Endothelial cell of umbilical vein (primary cell): Measurements from ENCODE around the gene GCH1. TPM values are rescaled to one million over a fixed set of nuclear protein-coding genes. Genes with fewer than 3 reads are reported as not detected.
A peak's percentile ranks its signal among the peaks of the same experiment; 100 is the strongest.

Source experiments
- BruUV-seq: library from RNA; stranded (reverse); fragments of 400-500 nt; replicated peaks from 2 replicates; lab custom pipeline; 2021; lab: Mats Ljungman, UMichigan
- CTCF ChIA-PET: fragments of 300-600, 350-600 bp; sonication (Branson Sonifier 250); formaldehyde crosslinking; loops from one replicate; lab custom pipeline; 2021; ENCODE audit warnings: antibody characterized with exemption, inconsistent platforms; lab: Charles Lee
- POLR2A ChIA-PET: fragments of 300-600, 350-600 bp; sonication (Branson Sonifier 250); formaldehyde crosslinking; loops from one replicate; lab custom pipeline; 2021; ENCODE audit warnings: antibody characterized with exemption, inconsistent platforms; lab: Charles Lee
- DNase-seq: peaks from one replicate; pipeline ENCODE4 v3.0.0-alpha.2; 2011; ENCODE audit warnings: low read depth, low spot score
- FAIRE-seq: peaks from 2 replicates; lab custom pipeline; 2011; peaks lifted over from hg19 to GRCh38; lab: Jason Lieb, UNC
- H2AFZ ChIP-seq: 2 replicates; pipeline ENCODE4 v1.6.0; 2012; ENCODE audit warnings: low read depth, low read length, control low read depth, inconsistent platforms
- H3K27ac ChIP-seq: 2 replicates; pipeline ENCODE4 v1.5.1; 2011; ENCODE audit warnings: low read depth, mild to moderate bottlenecking, control low read depth, low read length, moderate library complexity; ENCODE audit not compliant: insufficient read depth
- H3K27me3 ChIP-seq, 2 experiments: 2 replicates each; pipeline versions ENCODE4 v1.6.0 to v1.6.1; 2011; ENCODE audit warnings: low read length in 2 of 2, mixed read lengths in 1 of 2; ENCODE audit not compliant: control insufficient read depth in 2 of 2, insufficient read depth in 2 of 2
- H3K36me3 ChIP-seq, 2 experiments: 2 replicates in 1 of 2; 3 replicates in 1 of 2; pipeline ENCODE4 v1.5.1; 2011; ENCODE audit warnings: low read length in 2 of 2, mild to moderate bottlenecking in 1 of 2, moderate library complexity in 1 of 2; ENCODE audit not compliant: control insufficient read depth in 2 of 2, insufficient read depth in 2 of 2; ENCODE audit errors: extremely low read depth in 1 of 2
- H3K4me1 ChIP-seq: 3 replicates; pipeline ENCODE4 v1.5.1; 2011; ENCODE audit warnings: mild to moderate bottlenecking, low read length; ENCODE audit not compliant: control insufficient read depth, insufficient read depth; ENCODE audit errors: extremely low read depth
- H3K4me2 ChIP-seq: 2 replicates; pipeline ENCODE4 v1.6.1; 2011; ENCODE audit warnings: low read length, control low read depth, mixed read lengths; ENCODE audit not compliant: insufficient read depth
- H3K4me3 ChIP-seq, 3 experiments: fragments of 200-600 bp in 1 of 3; sonication (generic), shearing (Covaris generic) in 1 of 3; replicated peaks in 1 of 3; 2 replicates each; pipeline ENCODE4 v1.5.1; 2011 to 2016; ENCODE audit warnings: control low read depth in 3 of 3, low read length in 3 of 3, mild to moderate bottlenecking in 2 of 3, inconsistent platforms in 1 of 3, low read depth in 1 of 3, moderate library complexity in 1 of 3; ENCODE audit not compliant: insufficient read depth in 1 of 3
- H3K79me2 ChIP-seq: 2 replicates; pipeline ENCODE4 v1.6.0; 2012; ENCODE audit warnings: low read length, inconsistent platforms; ENCODE audit not compliant: control insufficient read depth, insufficient read depth
- H3K9ac ChIP-seq: replicated peaks from 2 replicates; pipeline ENCODE3; 2011; ENCODE audit warnings: low read length, control low read depth; ENCODE audit not compliant: insufficient read depth; ENCODE audit errors: extremely low read depth
- H3K9me1 ChIP-seq: replicated peaks from 3 replicates; pipeline ENCODE4 v1.6.0; 2011; ENCODE audit warnings: mild to moderate bottlenecking, low read length; ENCODE audit not compliant: control insufficient read depth, insufficient read depth; ENCODE audit errors: extremely low read depth
- H3K9me3 ChIP-seq: replicated peaks from 2 replicates; pipeline ENCODE4 v1.5.1; 2012; ENCODE audit warnings: low read length, inconsistent platforms; ENCODE audit not compliant: control insufficient read depth, insufficient read depth
- H4K20me1 ChIP-seq: replicated peaks from 2 replicates; pipeline ENCODE3; 2011; ENCODE audit warnings: mild to moderate bottlenecking, low read length; ENCODE audit not compliant: control insufficient read depth, insufficient read depth; ENCODE audit errors: extremely low read depth
- CTCF ChIP-seq, 2 donors: IDR thresholded peaks; 1 replicate in 1 of 2; 2 replicates in 1 of 2; pipeline ENCODE4 v1.5.1; 2011; ENCODE audit warnings: low read length in 2 of 2, mild to moderate bottlenecking in 2 of 2, moderate library complexity in 2 of 2, control low read depth in 1 of 2, inconsistent platforms in 1 of 2, low read depth in 1 of 2; ENCODE audit not compliant: insufficient read depth in 1 of 2; ENCODE audit errors: extremely low read depth in 1 of 2
- EZH2 ChIP-seq: IDR thresholded peaks from 2 replicates; pipeline ENCODE4 v1.6.1; 2012; ENCODE audit warnings: borderline replicate concordance, low read depth, mild to moderate bottlenecking, moderate library complexity, low read length, inconsistent platforms; ENCODE audit not compliant: severe bottlenecking
- FOS ChIP-seq: IDR thresholded peaks from 2 replicates; pipeline ENCODE4 v1.6.1; 2011; ENCODE audit warnings: mild to moderate bottlenecking, low read length, moderate library complexity, borderline replicate concordance; ENCODE audit not compliant: insufficient read depth
- GATA2 ChIP-seq: IDR thresholded peaks from 2 replicates; pipeline ENCODE4 v1.7.0; 2011; ENCODE audit warnings: low read depth, mild to moderate bottlenecking, moderate library complexity, mixed read lengths, low read length; ENCODE audit not compliant: insufficient read length, insufficient read depth
- JUN ChIP-seq: IDR thresholded peaks from 2 replicates; pipeline ENCODE4 v1.6.1; 2011; ENCODE audit warnings: borderline replicate concordance, low read depth; ENCODE audit not compliant: insufficient read length, insufficient read depth
- MAX ChIP-seq: IDR thresholded peaks from 2 replicates; pipeline ENCODE4 v1.6.1; 2011; ENCODE audit not compliant: insufficient read depth, insufficient read length
- MYC ChIP-seq: IDR thresholded peaks from one replicate; pipeline ENCODE4 v1.6.1; 2011; ENCODE audit warnings: mild to moderate bottlenecking, low read depth, low read length
- POLR2A ChIP-seq: IDR thresholded peaks from 2 replicates; pipeline ENCODE4 v1.6.1; 2012; ENCODE audit warnings: low read depth, mild to moderate bottlenecking, control low read depth, low read length
- POLR2AphosphoS5 ChIP-seq: IDR thresholded peaks from 2 replicates; pipeline ENCODE4 v1.6.1; 2012; ENCODE audit warnings: low read depth, mild to moderate bottlenecking, control low read depth, low read length, moderate library complexity; ENCODE audit not compliant: insufficient read depth
- dilution Hi-C: fragments of 300-500 bp; cut with MboI; formaldehyde crosslinking; loops from one replicate; pipeline ENCODE4 v1.15.0; 2019; ENCODE audit warnings: low sequenced_read_pairs; ENCODE audit not compliant: extremely low pct_ligation_motif_present
- intact Hi-C: fragments of 100-400 bp; cut with micrococcal nuclease; formaldehyde crosslinking; loops from one replicate; pipeline ENCODE4 v1.10.0; 2022
- polyA plus RNA-seq, 4 experiments: library from polyadenylated mRNA; depleted of rRNA in 3 of 4; stranded (reverse) in 3 of 4; unstranded in 1 of 4; fragments of >200 nt; gene quantifications; 2 replicates each; pipeline versions ENCODE4 v1.2.1 to v1.2.3, GENCODE V29; 2011 to 2012; ENCODE audit warnings: missing spikeins in 1 of 4
- total RNA-seq: library from RNA; stranded (reverse); gene quantifications from 2 replicates; pipeline ENCODE4 v1.2.3, GENCODE V29; 2021

Gene GCH1
- total and polyA plus RNA-seq, 2 donors (not counting 3 experiments of a cell fraction or from before 2014, with no cell fraction given) = 3.6 to 4.6 TPM

DNA sequence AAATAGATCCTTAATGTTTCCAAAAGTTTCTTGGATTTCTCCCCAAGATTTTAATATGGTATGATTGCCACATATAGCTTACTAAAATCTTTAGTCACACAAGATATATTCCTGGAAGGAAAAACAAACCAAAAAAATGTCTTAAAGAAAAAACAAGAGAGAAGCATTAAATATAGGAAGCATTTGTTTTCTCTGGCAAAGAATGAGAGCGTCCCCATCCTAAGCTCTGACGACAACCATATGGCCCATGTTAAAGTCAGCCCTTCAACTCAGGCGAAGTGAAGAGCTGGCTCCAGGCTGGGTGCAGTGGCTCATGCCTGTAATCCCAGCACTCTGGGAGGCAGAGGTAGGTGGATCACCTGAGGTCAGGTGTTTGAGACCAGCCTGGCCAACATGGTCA lies 35.6 kb downstream of the GCH1 start:
- Histone ChIP-seq H3K9me3 (no peaks in the 10 kb centered on the region), H3K9me1 (no peaks in the 10 kb centered on the region), H3K9ac (no peak overlapping the region), H3K4me2 (no peak overlapping the region), H3K4me1 (peaks cover 13% of the 10 kb centered on the region), H2AFZ (no peak overlapping the region), H3K36me3 (no peaks in the 10 kb centered on the region), H3K27me3 (no peaks in the 10 kb centered on the region), H3K79me2 (no peaks in the 10 kb centered on the region), H3K4me3 (no peak overlapping the region), H4K20me1 (no peaks in the 10 kb centered on the region), H3K27ac (no peak overlapping the region)
- intact Hi-C loops (no loop called here), dilution Hi-C loops (no loop called here)
- peak; percentile 48 for DNase-seq
- POLR2A ChIA-PET = no interaction called here
- no peak for TF ChIP-seq JUN
- TF ChIP-seq EZH2 = no peak
- TF ChIP-seq MAX = no peak
- no peak for TF ChIP-seq POLR2AphosphoS5
- no peak for TF ChIP-seq CTCF (IDR thresholded peaks at IDR 0.05; ENCODE audit: extremely low read depth in 1 of 2, insufficient read depth in 1 of 2, low read depth in 1 of 2, low read length in 2 of 2)
- TF ChIP-seq FOS = no peak
- TF ChIP-seq POLR2A = no peak
- no peak for TF ChIP-seq GATA2
- no peak for TF ChIP-seq MYC
- no peak for FAIRE-seq
- no TSS peak for BruUV-seq
- CTCF ChIA-PET = interaction anchor here (0.6 to 3.9 kb wide), 9 partner anchors 9 to 174 kb away, joined by 3 to 25 read pairs (median 5); no protein-coding TSS in a partner anchor
